Mucosa of rectum (tissue), 2 donors: ENCODE measurements around the gene DNAAF5.

Experiments
- H3K27ac ChIP-seq, 2 donors: one replicate each; pipeline ENCODE4 v1.7.0; 2013; ENCODE audit warnings: inconsistent platforms in 2 of 2, low read depth in 2 of 2, low read length in 2 of 2
- H3K27me3 ChIP-seq, 2 donors: one replicate each; pipeline ENCODE4 v1.7.0; 2013; ENCODE audit warnings: low read length in 2 of 2; ENCODE audit not compliant: control insufficient read depth in 2 of 2, insufficient read depth in 2 of 2
- H3K36me3 ChIP-seq, 2 donors: one replicate each; pipeline ENCODE4 v1.7.0; 2013; ENCODE audit warnings: low read length in 2 of 2; ENCODE audit not compliant: control insufficient read depth in 2 of 2, insufficient read depth in 2 of 2
- H3K4me1 ChIP-seq, 2 donors: one replicate each; pipeline ENCODE4 v1.7.0; 2013; ENCODE audit warnings: low read length in 2 of 2, mild to moderate bottlenecking in 1 of 2; ENCODE audit not compliant: control insufficient read depth in 2 of 2, insufficient read depth in 2 of 2
- H3K4me3 ChIP-seq, 2 donors: one replicate each; pipeline ENCODE4 v1.7.0; 2013; ENCODE audit warnings: low read length in 2 of 2
- H3K9ac ChIP-seq, 2 donors: one replicate each; pipeline ENCODE4 v1.7.0; 2013; ENCODE audit warnings: low read length in 2 of 2, low read depth in 1 of 2, mild to moderate bottlenecking in 1 of 2
- H3K9me3 ChIP-seq, 2 donors: one replicate each; pipeline ENCODE4 v1.7.0; 2013; ENCODE audit warnings: low read length in 2 of 2; ENCODE audit not compliant: control insufficient read depth in 2 of 2
- donor health status: healthy.
- donor health status: Normal muscosa, but diverticular disease.

Gene DNAAF5

GRCh38 chr7:755413-755805 is 28.9 kb downstream of the DNAAF5 start:
- peaks cover 0 to 8% of the 10 kb centered on the region in 2 donors for H3K4me1 ChIP-seq
- peaks cover 29 to 53% of the 10 kb centered on the region in 2 donors for H3K36me3 ChIP-seq
- H3K27me3 ChIP-seq = no peaks in the 10 kb centered on the region
- no peak overlapping the region for H3K27ac ChIP-seq
- H3K9ac ChIP-seq = no peak overlapping the region
- H3K4me3 ChIP-seq = no peak overlapping the region
- H3K9me3 ChIP-seq = no peaks in the 10 kb centered on the region

DNA sequence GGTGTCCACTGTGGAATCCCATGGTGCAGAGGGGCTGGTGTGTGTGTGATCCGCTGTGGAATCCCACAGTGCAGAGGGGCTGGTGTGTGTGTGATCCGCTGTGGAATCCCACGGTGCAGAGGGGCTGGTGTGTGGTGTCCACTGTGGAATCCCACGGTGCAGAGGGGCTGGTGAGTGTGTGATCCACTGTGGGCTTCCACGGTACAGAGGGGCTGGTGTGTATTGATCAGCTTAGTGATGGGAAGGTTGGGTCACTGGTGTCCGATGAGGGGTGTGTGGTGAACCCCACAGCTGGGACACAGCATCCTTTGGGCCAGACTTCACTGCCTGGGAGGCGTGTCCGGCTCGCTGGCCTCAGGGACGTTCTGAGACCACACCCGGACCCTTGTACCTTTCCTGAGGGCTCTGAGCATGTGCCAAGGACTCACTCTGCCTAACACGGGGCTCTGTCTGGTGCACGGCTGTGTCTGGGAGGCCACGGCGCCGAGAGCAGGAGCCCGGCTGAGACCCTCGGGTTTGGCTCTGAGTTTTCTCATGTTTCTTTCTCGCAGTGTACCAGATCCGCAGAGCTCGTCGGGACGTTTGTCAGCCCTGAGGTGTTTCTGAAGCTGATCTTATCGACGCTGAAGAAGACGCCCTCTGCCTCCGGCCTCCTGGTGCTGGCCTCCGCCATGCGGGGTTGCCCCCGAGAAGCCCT is 29.9 kb downstream of the DNAAF5 start:
- Histone ChIP-seq H3K9ac (no peak overlapping the region), H3K4me1 (peaks cover 0 to 12% of the 10 kb centered on the region in 2 donors), H3K27me3 (no peaks in the 10 kb centered on the region), H3K9me3 (no peaks in the 10 kb centered on the region), H3K4me3 (no peak overlapping the region), H3K36me3 (peaks cover 29 to 50% of the 10 kb centered on the region in 2 donors), H3K27ac (no peak overlapping the region)

GRCh38 chr7:756928-757560 is 30.5 kb downstream of the DNAAF5 start:
- Histone ChIP-seq H3K9ac (no peak overlapping the region), H3K9me3 (no peaks in the 10 kb centered on the region), H3K4me1 (peaks cover 0 to 12% of the 10 kb centered on the region in 2 donors), H3K27me3 (no peaks in the 10 kb centered on the region), H3K27ac (no peak overlapping the region), H3K36me3 (peaks cover 25 to 52% of the 10 kb centered on the region in 2 donors), H3K4me3 (no peak overlapping the region)

GRCh38 chr7:757741-758163 is 31.3 kb downstream of the DNAAF5 start:
- no peaks in the 10 kb centered on the region for H3K9me3 ChIP-seq
- no peak overlapping the region for H3K27ac ChIP-seq
- peaks cover 23 to 51% of the 10 kb centered on the region in 2 donors for H3K36me3 ChIP-seq
- H3K27me3 ChIP-seq = no peaks in the 10 kb centered on the region
- H3K4me3 ChIP-seq = no peak overlapping the region
- H3K9ac ChIP-seq = no peak overlapping the region
- H3K4me1 ChIP-seq = peaks cover 0 to 12% of the 10 kb centered on the region in 2 donors

DNA sequence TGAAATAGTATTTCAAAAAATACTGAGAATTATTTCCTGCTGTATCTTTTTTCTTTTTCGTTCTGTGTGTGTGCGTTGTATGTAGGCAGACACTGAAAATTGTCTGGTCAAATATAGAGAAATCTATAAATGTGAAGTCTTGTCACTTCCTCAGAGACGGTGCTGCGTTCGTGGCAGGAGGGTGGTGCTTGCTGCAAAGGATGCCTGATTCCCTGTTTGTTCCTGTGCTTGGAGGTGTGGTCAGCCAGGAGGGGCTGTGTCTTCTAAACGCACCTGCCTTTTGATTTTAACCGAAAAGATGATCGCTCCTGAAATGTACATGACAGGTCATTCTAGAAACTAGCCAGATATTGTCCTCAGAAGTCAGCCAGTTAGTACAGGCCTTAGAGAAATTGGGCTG is 33.1 kb downstream of the DNAAF5 start:
- Histone ChIP-seq H3K4me3 (no peak overlapping the region), H3K9ac (no peak overlapping the region), H3K27me3 (no peaks in the 10 kb centered on the region), H3K9me3 (no peaks in the 10 kb centered on the region), H3K4me1 (peaks cover 0 to 12% of the 10 kb centered on the region in 2 donors), H3K27ac (peak overlapping the region in 1 of 2 donors; percentile 40), H3K36me3 (peaks cover 28 to 57% of the 10 kb centered on the region in 2 donors)

- Histone ChIP-seq H3K9ac (no peak overlapping the region), H3K4me1 (peaks cover 0 to 12% of the 10 kb centered on the region in 2 donors), H3K4me3 (no peak overlapping the region), H3K27ac (peak overlapping the region in 1 of 2 donors; percentile 40), H3K36me3 (peaks cover 25 to 55% of the 10 kb centered on the region in 2 donors), H3K27me3 (no peaks in the 10 kb centered on the region), H3K9me3 (no peaks in the 10 kb centered on the region)
Measured at GRCh38 chr7:760006-760405, 33.5 kb downstream of the DNAAF5 start.

DNA sequence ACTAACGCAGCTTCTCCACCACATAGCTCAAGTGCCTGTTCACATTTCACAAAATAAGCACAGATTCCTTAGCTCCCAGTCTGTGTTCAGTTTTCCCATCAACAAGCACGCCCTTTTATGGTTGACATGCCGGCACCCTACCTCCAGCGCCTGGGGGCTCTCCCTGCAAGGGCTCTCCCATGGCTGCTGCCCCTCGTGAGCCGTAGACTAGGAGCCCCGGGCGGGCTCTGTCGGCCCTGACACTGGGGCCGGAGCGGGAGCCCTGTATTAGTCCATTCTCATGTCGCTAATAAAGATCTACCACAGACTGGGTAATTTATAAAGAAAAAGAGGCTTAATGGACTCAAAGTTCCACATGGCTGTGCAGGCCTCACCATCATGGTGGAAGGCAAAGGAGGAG is 34.6 kb downstream of the DNAAF5 start:
- no peak overlapping the region for H3K4me3 ChIP-seq
- peaks cover 0 to 12% of the 10 kb centered on the region in 2 donors for H3K4me1 ChIP-seq
- H3K36me3 ChIP-seq = peaks cover 29 to 53% of the 10 kb centered on the region in 2 donors

DNA sequence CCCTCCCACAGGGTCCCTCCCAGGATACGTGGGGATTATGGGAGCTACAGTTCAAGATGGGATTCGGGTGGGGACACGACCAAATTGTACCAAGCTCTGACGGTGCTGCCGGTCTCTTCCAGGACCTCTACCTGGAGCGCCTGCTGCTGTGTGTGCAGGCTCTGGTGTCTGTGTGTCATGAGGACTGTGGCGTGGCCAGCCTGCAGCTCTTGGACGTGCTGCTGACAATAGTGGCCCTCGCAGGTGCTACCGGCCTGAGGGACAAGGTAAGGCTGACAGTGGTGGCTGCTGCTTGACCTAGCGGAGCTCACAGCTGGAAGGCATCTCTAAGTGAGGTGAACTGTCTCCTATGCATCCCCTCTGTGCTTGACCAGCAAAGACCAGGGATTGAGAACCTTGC is 35.1 kb downstream of the DNAAF5 start:
- H3K27ac ChIP-seq = no peak overlapping the region
- peaks cover 32 to 54% of the 10 kb centered on the region in 2 donors for H3K36me3 ChIP-seq
- H3K9me3 ChIP-seq = no peaks in the 10 kb centered on the region
- H3K27me3 ChIP-seq = no peaks in the 10 kb centered on the region
- no peak overlapping the region for H3K9ac ChIP-seq
- H3K4me3 ChIP-seq = no peak overlapping the region
- peaks cover 0 to 12% of the 10 kb centered on the region in 2 donors for H3K4me1 ChIP-seq

More for the DNA sequence above, 34.6 kb downstream of the DNAAF5 start:
- Histone ChIP-seq H3K9me3 (no peaks in the 10 kb centered on the region), H3K27ac (no peak overlapping the region), H3K9ac (no peak overlapping the region), H3K27me3 (no peaks in the 10 kb centered on the region)

- no peak overlapping the region for H3K4me3 ChIP-seq
- H3K27ac ChIP-seq = no peak overlapping the region
- peaks cover 26 to 42% of the 10 kb centered on the region in 2 donors for H3K36me3 ChIP-seq
- peaks cover 0 to 12% of the 10 kb centered on the region in 2 donors for H3K4me1 ChIP-seq
- no peak overlapping the region for H3K9ac ChIP-seq
- no peaks in the 10 kb centered on the region for H3K27me3 ChIP-seq
- no peaks in the 10 kb centered on the region for H3K9me3 ChIP-seq
Measured at GRCh38 chr7:762885-763284, 36.4 kb downstream of the DNAAF5 start.

GRCh38 chr7:763762-764161 is 37.3 kb downstream of the DNAAF5 start:
- H3K27me3 ChIP-seq = no peaks in the 10 kb centered on the region
- H3K4me1 ChIP-seq = peaks cover 0 to 14% of the 10 kb centered on the region in 2 donors
- no peak overlapping the region for H3K27ac ChIP-seq
- peaks cover 26 to 38% of the 10 kb centered on the region in 2 donors for H3K36me3 ChIP-seq
- H3K9me3 ChIP-seq = no peaks in the 10 kb centered on the region
- H3K4me3 ChIP-seq = no peak overlapping the region
- H3K9ac ChIP-seq = no peak overlapping the region
